HTR-8/SVneo (cell line): ENCODE data around the gene USP6NL.

Source experiments
- DNase-seq: peaks from one replicate; pipeline ENCODE4 v3.0.0; 2011; ENCODE audit warnings: low spot score, mixed read lengths; ENCODE audit not compliant: insufficient read length
- FAIRE-seq: peaks from 2 replicates; lab custom pipeline; 2011; peaks lifted over from hg19 to GRCh38; lab: Jason Lieb, UNC

The USP6NL gene

DNA sequence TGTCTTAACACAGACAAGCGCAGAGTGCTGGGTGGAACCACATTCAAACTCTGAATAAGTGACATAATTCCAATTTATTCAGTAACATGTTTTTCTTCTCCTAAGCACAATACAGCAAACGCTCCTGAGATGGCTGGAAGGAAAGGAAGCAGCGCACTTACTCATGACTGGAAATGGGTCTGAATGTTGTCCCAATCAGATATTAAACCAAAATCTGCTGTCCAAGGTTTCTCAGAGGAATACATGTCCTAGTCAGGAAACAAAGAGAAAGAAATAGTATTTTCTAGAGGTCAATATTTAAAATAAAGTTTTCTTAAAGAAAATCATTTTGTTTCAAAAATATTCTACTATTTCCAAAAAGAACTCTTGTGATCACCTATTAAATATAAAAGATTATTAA is 14.0 kb downstream of the USP6NL start:
- DNase-seq, result no peak
- no peak for FAIRE-seq

DNA sequence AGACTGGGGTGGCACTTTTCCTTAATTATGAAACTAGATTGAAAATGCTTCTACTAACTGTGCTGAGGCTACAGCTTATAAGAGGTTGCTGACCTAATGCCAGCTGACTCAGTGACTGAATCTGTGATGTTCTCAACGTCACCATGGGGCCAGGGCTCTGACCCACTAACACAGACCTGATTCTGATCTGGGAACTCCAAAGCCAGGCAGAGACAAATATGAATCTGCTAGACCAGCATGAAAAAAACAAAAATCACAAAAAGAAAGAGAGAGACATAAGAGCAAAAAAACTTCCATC is 16.1 kb downstream of the USP6NL start:
- no peak for FAIRE-seq
- DNase-seq, result no peak

DNA sequence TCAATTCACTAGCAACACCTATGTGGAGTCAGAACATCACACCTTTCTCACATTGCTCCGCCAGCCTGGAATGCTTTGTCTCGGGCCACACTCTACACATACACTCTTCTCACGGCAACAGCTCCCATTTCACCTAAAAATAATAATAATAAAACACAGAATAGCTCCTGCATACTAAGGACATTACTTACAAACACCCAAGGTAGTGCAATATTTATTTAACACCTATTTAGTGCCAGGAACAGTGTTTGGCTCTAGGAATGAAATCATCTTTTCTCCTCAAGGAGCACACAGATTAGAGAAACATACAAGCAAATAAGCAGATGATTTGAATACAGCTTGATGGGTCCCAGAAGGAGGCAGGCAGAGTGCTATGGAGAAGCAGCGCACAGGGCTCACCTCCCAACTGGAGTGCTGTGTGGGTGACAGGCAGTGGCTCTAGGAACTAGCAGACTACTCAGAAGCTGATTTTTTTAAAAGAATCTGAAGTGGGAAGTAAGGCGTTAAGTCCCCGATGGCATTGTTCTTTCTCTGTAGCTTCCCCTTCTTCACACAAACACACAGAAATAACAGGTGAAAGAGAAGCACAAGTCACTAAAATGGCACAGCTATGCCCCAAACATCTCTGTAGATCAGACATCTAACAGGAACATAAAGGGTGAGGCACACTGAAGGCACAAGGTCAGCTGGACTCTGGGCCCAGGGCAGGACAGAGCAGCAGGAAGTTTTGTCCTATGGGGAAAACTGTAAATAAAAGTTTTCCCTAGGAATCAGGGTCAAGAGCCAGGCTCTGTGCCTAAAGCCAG is 16.7 kb downstream of the USP6NL start:
- peak; percentile 4 for FAIRE-seq
- no peak for DNase-seq

DNA sequence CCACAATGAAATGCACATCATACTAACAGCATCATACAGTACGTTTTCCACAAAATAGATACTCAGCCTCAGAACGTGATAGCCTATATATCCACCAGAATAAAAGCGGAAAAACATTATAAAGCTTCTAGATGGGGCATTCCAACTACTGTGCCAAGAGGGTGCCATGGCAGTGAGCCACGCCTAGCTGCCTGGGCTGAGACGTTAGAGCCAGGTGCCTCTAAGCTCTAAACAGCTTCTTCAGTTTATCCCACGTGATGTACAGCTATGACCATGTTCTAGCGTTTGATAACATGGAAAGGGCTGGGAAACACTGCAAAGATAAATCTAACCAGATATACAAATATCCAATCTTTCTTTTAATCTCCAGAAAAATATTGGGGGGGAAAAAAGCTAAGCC is 17.8 kb downstream of the USP6NL start:
- no peak for FAIRE-seq
- no peak for DNase-seq

DNA sequence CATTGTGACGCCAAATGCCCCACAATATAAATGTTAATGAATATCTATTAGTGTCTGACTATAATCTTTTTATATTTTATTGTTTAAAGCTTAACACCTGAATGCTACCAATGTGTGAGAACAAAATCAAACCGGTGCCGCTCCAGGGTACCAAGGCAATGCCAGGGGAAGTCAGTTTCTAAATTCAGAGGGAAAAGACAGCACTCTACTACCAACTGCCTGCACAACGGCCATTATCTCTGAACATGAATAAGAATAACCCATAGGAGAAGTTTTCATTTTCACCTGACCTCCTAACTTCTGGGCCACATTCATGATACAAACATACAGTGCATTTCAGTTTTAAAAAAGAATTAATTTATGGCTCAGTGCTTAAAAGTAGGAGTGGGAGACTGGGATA is 21.7 kb downstream of the USP6NL start:
- DNase-seq, result no peak
- no peak for FAIRE-seq

- no peak for DNase-seq
- no peak for FAIRE-seq
Observed at GRCh38 chr10:11588873-11589574, 22.4 kb downstream of the USP6NL start.

DNA sequence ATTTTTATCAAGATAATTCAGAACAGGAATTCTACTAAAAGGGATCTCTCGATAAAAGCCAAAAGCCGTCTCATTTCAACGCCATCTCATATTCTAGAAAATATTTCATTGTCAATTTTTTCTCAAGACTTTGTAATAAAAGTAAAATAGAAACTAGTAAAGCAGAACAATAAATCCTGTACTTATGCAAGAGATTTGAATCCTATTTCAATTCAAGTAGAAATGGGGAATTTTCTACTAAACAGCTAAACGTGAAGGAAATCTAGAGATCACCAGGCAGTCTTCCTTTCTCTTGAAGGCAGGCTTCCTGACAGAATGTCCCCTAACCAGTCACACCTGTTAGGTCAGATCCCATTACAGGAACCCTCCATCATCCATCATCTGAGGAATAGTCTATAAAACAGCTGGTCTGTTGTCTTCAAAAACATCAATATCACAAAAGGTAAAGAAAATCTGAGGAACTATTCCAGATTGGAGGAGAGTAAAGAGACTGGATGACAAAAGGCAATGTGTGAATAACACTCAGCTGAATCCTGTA is 23.7 kb downstream of the USP6NL start:
- FAIRE-seq (peak; percentile 9), DNase-seq (no peak)

DNA sequence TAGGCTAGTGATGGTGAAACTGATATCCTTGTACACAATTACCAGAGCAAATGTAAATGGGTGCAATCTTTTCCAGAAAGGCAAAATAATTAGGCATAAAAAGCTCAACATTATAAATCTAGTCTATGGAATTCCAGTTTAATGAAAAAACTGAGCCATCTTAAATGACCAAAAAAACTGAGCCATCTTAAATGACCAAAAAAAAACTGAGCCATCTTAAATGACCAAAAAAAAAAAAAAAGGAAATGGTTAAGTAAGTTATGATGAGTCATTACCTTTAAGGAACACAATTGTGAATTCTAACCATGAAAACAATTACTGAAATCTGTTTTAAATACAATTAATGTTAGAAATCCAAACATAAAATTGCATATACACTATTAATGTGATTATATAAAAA is 25.3 kb downstream of the USP6NL start:
- no peak for DNase-seq
- no peak for FAIRE-seq

GRCh38 chr10:11581213-11581612 is 30.2 kb downstream of the USP6NL start:
- DNase-seq (no peak), FAIRE-seq (no peak)

DNA sequence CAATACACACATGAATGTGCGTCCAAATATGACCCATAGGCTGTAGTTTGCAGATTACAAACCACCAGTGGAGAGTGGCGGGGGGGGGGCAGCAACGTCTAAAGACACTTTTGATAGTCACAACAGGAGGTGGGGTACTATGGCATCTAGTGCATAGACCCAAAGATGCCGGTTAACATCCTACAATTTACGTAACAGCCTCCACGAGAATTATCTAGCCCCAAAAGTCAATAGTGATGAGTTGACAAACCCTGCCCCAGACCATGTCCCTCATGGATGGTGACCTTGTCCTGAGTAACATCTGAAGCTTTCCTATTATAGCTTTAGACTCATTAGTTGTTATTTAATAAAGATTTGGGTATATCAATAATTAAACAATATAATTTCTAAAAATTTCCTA is 31.6 kb downstream of the USP6NL start:
- FAIRE-seq (no peak), DNase-seq (no peak)

GRCh38 chr10:11578802-11579255 is 32.6 kb downstream of the USP6NL start:
- FAIRE-seq, result no peak
- DNase-seq, result no peak

DNA sequence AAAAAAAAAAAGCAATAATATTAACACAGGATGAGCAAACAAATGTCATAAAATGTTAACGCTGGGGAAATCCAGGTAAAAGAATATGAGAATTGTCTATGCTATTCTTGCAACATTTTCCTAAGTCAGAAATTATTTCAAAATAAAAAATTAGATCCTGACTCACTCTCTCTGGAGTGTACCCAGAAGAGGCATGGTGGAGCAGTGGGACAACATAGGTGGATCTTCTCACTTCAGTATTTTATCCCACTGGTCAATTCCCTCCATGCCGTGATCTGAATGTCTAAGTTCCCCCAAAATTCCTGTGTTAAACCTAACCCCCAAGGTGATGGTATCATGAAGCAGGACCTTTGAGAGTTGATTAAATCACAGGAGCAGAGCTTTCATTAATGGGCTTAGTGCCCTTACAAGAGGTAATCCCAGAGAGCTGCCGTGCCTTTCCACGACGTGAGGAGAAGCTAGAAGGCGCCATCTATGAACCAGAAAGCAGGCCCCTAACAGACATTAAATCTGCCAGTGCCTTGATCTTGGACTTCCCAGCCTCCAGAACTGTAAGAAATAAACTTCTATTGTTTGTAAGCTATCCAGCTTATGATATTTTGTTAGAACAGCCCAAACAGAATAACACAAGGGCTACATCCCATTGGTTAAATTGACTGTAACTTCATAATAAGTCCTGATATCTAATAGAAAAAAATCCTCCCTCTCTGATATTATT is 35.2 kb downstream of the USP6NL start:
- DNase-seq (no peak), FAIRE-seq (no peak)

DNA sequence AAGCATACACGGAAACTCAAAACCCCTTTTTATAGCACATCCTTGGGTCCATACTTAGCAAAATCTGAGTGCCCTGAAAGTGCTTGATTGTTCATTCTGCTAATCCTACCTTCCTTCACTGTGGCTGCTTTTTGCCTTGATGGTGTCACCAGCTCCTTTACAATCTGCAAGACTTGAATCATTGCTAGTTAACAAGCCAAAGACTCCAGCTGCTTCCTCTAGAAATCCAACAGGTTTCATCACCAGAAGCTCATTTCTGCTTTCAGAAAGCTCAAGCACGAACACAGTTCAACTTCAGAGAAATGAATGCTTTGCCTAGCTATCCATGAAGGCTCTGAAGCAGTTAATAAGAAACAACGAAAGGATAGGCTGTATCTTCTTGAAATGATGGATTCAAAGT is 38.0 kb downstream of the USP6NL start:
- no peak for FAIRE-seq

GRCh38 chr10:11570751-11571150 is 40.7 kb downstream of the USP6NL start:
- DNase-seq, result no peak
- no peak for FAIRE-seq

More for the DNA sequence above, 38.0 kb downstream of the USP6NL start:
- no peak for DNase-seq

DNA sequence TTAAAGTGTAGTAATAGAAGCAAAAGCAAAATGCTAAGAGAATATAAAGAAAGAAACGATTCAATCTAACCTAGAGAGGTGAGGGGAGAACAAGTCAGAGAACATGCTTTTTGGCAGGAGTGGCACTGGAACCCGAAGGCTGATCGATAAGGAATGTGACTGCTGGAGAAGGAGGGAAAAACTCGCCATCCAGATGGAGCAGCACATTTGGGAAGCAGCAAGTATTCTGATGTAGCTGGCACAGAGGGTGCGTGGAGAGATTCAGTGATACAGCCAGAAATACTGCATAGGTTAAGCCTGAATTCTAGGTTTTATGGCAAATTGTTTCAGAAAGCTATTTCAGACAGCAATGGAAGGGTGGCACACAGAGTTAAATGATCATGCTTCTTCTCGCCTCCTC is 42.0 kb downstream of the USP6NL start:
- DNase-seq, result no peak
- no peak for FAIRE-seq

- no peak for DNase-seq
- FAIRE-seq, result no peak
Observed at GRCh38 chr10:11568578-11568977, 42.9 kb downstream of the USP6NL start.

GRCh38 chr10:11564741-11565140 is 46.7 kb downstream of the USP6NL start:
- DNase-seq (no peak), FAIRE-seq (no peak)

DNA sequence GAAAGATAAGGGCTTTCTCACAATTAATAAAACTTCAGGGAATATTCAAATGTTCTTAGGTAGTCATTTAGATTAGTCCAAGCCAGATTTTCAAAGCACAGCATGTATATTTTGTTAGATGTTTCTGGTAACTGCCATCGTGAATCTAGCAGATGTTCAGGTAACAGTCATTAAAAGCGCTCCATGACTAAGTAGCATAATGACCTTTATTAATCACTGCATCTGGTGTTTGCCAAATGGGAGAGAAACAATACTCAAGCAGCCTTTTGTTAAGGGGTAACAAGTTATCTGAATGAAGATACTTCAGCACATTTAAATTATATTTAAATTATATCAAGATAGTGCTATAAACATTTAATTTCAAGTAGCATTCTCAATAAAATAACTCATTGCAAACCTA is 47.5 kb downstream of the USP6NL start:
- no peak for FAIRE-seq
- no peak for DNase-seq

GRCh38 chr10:11562888-11563287 is 48.6 kb downstream of the USP6NL start:
- FAIRE-seq, result no peak
- no peak for DNase-seq

DNA sequence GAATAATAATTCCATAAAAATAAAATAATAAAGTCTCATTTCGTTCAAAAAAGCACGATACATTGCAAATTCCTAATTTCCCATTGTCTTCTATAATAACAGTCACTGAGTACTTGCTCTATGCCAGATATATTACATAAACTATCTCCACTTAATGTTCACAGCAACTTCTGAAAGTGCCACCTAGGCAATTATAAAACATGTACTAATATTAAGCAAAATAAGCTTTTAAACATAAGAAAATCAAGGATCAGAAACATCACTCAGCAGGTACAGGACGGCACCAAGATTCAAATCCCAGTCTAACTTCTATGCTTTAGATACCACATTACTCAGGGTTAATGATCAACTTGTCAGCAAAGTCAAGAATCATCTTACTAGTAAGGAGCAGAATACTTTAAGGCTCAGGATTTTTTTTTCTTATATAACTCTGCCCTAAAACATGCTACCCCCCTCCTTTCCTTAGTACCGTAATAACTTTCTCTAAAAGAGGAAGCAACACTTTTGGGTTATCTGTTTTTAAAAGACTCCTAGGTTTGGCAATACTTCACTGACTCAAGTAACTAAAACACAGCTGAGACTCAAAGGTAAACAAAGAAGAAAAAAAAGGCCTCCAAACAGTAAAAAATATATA is 51.3 kb downstream of the USP6NL start:
- FAIRE-seq, result no peak
- DNase-seq, result no peak

- FAIRE-seq (no peak), DNase-seq (no peak)
Observed at GRCh38 chr10:11557967-11558366, 53.5 kb downstream of the USP6NL start.
